H1 (cell line): ENCODE measurements around the gene CENPX. TPM values are rescaled to one million over a fixed set of nuclear protein-coding genes. Genes with fewer than 3 reads are reported as not detected.

ENCODE experiments used
- E2F6 ChIP-seq: IDR thresholded peaks from 2 replicates; pipeline ENCODE4 v1.6.1; 2012; ENCODE audit warnings: inconsistent platforms
- MAX ChIP-seq: IDR thresholded peaks from 2 replicates; pipeline ENCODE4 v1.6.1; 2012; ENCODE audit warnings: inconsistent platforms
- RAD21 ChIP-seq, 2 experiments: IDR thresholded peaks in 1 of 2; conservative IDR thresholded peaks in 1 of 2; 2 replicates each; pipeline ENCODE4 v1.6.1; 2011; ENCODE audit warnings: low read depth in 2 of 2, low read length in 2 of 2, improper control_type of control experiment in 1 of 2, inconsistent platforms in 1 of 2, mild to moderate bottlenecking in 1 of 2, moderate library complexity in 1 of 2
- SIRT6 ChIP-seq: IDR thresholded peaks from one replicate; pipeline ENCODE4 v1.7.1; 2012; ENCODE audit warnings: low read length, inconsistent platforms
- TCF12 ChIP-seq: IDR thresholded peaks from 2 replicates; pipeline ENCODE4 v1.6.1; 2011; ENCODE audit warnings: low read depth, mild to moderate bottlenecking, low read length
- polyA plus RNA-seq, 7 experiments: library from polyadenylated mRNA; depleted of rRNA in 3 of 7; stranded (reverse) in 5 of 7; unstranded in 2 of 7; fragments of >200 nt in 5 of 7; fragments of 200-250 nt in 2 of 7; gene quantifications; 1 replicate in 5 of 7; 2 replicates in 1 of 7; 4 replicates in 1 of 7; pipeline versions ENCODE4 v1.2.1 to v1.2.3, GENCODE V29; 2011 to 2013; ENCODE audit warnings: missing spikeins in 2 of 7, mixed read lengths in 2 of 7
- total RNA-seq: library from RNA; stranded (reverse); fragmentation: NEBNext Ultra II Directional; extraction: Animal tissue kit (Norgen Biotek cat#: 25700); gene quantifications from 2 replicates; pipeline ENCODE4 v1.2.1, GENCODE V29; 2021
- TF ChIP-seq, protein P1 (sequence below): fragments of 300-600 bp; sonication (generic); IDR thresholded peaks from 2 replicates; pipeline ENCODE4 v1.7.1; 2012; ENCODE audit warnings: low read length, moderate library complexity, mild to moderate bottlenecking, inconsistent platforms; ENCODE audit not compliant: insufficient replicate concordance

CENPX gene
- total and polyA plus RNA-seq, 2 of the 8 experiments (the other 6 are each of a cell fraction or from before 2014, with no cell fraction given), result 116 to 122 TPM

GRCh38 chr17:82018989-82019689 is 3.5 kb downstream of the CENPX start (continued):
- TF ChIP-seq, protein P1, sequence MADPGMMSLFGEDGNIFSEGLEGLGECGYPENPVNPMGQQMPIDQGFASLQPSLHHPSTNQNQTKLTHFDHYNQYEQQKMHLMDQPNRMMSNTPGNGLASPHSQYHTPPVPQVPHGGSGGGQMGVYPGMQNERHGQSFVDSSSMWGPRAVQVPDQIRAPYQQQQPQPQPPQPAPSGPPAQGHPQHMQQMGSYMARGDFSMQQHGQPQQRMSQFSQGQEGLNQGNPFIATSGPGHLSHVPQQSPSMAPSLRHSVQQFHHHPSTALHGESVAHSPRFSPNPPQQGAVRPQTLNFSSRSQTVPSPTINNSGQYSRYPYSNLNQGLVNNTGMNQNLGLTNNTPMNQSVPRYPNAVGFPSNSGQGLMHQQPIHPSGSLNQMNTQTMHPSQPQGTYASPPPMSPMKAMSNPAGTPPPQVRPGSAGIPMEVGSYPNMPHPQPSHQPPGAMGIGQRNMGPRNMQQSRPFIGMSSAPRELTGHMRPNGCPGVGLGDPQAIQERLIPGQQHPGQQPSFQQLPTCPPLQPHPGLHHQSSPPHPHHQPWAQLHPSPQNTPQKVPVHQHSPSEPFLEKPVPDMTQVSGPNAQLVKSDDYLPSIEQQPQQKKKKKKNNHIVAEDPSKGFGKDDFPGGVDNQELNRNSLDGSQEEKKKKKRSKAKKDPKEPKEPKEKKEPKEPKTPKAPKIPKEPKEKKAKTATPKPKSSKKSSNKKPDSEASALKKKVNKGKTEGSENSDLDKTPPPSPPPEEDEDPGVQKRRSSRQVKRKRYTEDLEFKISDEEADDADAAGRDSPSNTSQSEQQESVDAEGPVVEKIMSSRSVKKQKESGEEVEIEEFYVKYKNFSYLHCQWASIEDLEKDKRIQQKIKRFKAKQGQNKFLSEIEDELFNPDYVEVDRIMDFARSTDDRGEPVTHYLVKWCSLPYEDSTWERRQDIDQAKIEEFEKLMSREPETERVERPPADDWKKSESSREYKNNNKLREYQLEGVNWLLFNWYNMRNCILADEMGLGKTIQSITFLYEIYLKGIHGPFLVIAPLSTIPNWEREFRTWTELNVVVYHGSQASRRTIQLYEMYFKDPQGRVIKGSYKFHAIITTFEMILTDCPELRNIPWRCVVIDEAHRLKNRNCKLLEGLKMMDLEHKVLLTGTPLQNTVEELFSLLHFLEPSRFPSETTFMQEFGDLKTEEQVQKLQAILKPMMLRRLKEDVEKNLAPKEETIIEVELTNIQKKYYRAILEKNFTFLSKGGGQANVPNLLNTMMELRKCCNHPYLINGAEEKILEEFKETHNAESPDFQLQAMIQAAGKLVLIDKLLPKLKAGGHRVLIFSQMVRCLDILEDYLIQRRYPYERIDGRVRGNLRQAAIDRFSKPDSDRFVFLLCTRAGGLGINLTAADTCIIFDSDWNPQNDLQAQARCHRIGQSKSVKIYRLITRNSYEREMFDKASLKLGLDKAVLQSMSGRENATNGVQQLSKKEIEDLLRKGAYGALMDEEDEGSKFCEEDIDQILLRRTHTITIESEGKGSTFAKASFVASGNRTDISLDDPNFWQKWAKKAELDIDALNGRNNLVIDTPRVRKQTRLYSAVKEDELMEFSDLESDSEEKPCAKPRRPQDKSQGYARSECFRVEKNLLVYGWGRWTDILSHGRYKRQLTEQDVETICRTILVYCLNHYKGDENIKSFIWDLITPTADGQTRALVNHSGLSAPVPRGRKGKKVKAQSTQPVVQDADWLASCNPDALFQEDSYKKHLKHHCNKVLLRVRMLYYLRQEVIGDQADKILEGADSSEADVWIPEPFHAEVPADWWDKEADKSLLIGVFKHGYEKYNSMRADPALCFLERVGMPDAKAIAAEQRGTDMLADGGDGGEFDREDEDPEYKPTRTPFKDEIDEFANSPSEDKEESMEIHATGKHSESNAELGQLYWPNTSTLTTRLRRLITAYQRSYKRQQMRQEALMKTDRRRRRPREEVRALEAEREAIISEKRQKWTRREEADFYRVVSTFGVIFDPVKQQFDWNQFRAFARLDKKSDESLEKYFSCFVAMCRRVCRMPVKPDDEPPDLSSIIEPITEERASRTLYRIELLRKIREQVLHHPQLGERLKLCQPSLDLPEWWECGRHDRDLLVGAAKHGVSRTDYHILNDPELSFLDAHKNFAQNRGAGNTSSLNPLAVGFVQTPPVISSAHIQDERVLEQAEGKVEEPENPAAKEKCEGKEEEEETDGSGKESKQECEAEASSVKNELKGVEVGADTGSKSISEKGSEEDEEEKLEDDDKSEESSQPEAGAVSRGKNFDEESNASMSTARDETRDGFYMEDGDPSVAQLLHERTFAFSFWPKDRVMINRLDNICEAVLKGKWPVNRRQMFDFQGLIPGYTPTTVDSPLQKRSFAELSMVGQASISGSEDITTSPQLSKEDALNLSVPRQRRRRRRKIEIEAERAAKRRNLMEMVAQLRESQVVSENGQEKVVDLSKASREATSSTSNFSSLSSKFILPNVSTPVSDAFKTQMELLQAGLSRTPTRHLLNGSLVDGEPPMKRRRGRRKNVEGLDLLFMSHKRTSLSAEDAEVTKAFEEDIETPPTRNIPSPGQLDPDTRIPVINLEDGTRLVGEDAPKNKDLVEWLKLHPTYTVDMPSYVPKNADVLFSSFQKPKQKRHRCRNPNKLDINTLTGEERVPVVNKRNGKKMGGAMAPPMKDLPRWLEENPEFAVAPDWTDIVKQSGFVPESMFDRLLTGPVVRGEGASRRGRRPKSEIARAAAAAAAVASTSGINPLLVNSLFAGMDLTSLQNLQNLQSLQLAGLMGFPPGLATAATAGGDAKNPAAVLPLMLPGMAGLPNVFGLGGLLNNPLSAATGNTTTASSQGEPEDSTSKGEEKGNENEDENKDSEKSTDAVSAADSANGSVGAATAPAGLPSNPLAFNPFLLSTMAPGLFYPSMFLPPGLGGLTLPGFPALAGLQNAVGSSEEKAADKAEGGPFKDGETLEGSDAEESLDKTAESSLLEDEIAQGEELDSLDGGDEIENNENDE, result no peak
- TF ChIP-seq TCF12 (no peak), MAX (no peak), SIRT6 (no peak), E2F6 (no peak), RAD21 (IDR thresholded peaks at IDR 0.05 in 1 of 2, conservative IDR thresholded peaks at IDR 0.05 in 1 of 2; ENCODE audit: low read depth in 2 of 2, low read length in 2 of 2) (no peak)
